ENCODE results near the gene ZP3.
"Not testable (repeated sequence)": the region's sequence is repeated elsewhere in the genome, so short reads cannot be mapped to it uniquely, and the experiment has no call there.

ZP3 gene

DNA sequence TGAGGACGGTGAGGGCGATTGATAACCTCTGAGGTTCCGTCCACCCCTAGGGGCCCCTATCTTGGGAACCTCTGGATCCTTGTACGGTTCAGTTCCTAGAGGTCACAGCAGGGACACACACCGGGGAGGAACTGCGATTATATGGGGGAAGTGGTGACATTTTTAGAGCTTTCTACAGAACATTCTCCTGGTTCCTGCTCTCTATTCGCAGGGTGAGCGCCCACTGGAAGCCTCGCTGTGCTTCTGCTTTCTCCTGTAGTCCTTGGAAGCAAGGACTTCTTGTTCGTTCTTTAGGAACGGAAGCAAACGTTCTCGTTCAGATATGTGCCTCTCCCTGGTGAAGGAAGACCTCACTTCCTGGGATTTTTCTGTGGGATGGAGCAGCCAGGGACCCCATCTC is 63.2 kb downstream of the ZP3 start:
- DNase-seq: not testable (repeated sequence)

All from NCI-H774 (cell line).